GM23248 (cell line): Measurements from ENCODE around the gene RHBG. TPM values are rescaled to one million over a fixed set of nuclear protein-coding genes. Genes with fewer than 3 reads are reported as not detected.

ENCODE experiments used
- DNase-seq: peaks from one replicate; pipeline ENCODE4 v3.0.0-alpha.2; 2015
- H2AFZ ChIP-seq: fragments of 200-600 bp; sonication (generic); 2 replicates; pipeline ENCODE4 v1.6.1; 2016; ENCODE audit warnings: antibody characterized with exemption
- H3F3A ChIP-seq: fragments of 200-600 bp; sonication (generic); 2 replicates; pipeline ENCODE4 v1.6.1; 2016; ENCODE audit warnings: mild to moderate bottlenecking, antibody characterized with exemption, mixed run types; ENCODE audit not compliant: insufficient read depth
- H3K27ac ChIP-seq: fragments of 200-600 bp; sonication (generic); 2 replicates; pipeline ENCODE4 v1.5.1; 2016; ENCODE audit warnings: mild to moderate bottlenecking
- H3K27me3 ChIP-seq: fragments of 200-600 bp; sonication (generic); replicated peaks from 2 replicates; pipeline ENCODE4 v1.6.1; 2016; ENCODE audit warnings: mild to moderate bottlenecking; ENCODE audit not compliant: insufficient read depth
- H3K36me3 ChIP-seq: fragments of 200-600 bp; sonication (generic); 2 replicates; pipeline ENCODE4 v1.6.1; 2016; ENCODE audit warnings: low read depth, mild to moderate bottlenecking
- H3K4me1 ChIP-seq: fragments of 200-600 bp; sonication (generic); 2 replicates; pipeline ENCODE4 v1.6.1; 2016; ENCODE audit warnings: mild to moderate bottlenecking; ENCODE audit not compliant: insufficient read depth
- H3K4me2 ChIP-seq: fragments of 200-600 bp; sonication (generic); one replicate; pipeline ENCODE4 v1.6.1; 2016; ENCODE audit warnings: mild to moderate bottlenecking; ENCODE audit not compliant: unreplicated experiment
- H3K4me3 ChIP-seq: fragments of 200-600 bp; sonication (generic); 2 replicates; pipeline ENCODE4 v1.5.1; 2016; ENCODE audit warnings: mild to moderate bottlenecking
- H3K79me2 ChIP-seq: fragments of 200-600 bp; sonication (generic); 2 replicates; pipeline ENCODE4 v1.6.1; 2016; ENCODE audit warnings: mild to moderate bottlenecking; ENCODE audit not compliant: insufficient read depth
- H3K9ac ChIP-seq: fragments of 200-600 bp; sonication (generic); 2 replicates; pipeline ENCODE4 v1.6.1; 2016; ENCODE audit warnings: mild to moderate bottlenecking
- H3K9me2 ChIP-seq: fragments of 200-600 bp; sonication (generic); 2 replicates; pipeline ENCODE4 v1.6.1; 2016; ENCODE audit warnings: mixed run types, mild to moderate bottlenecking, moderate library complexity; ENCODE audit not compliant: insufficient read depth
- H3K9me3 ChIP-seq: fragments of 200-600 bp; sonication (generic); one replicate; pipeline ENCODE4 v1.6.1; 2017; ENCODE audit warnings: low read depth
- H4K20me1 ChIP-seq: fragments of 200-600 bp; sonication (generic); 2 replicates; pipeline ENCODE4 v1.6.0; 2016; ENCODE audit not compliant: insufficient read depth
- EZH2 ChIP-seq: fragments of 200-600 bp; sonication (generic); IDR thresholded peaks from 2 replicates; pipeline ENCODE4 v1.6.1; 2018; ENCODE audit warnings: antibody characterized with exemption, mild to moderate bottlenecking; ENCODE audit not compliant: insufficient read depth, poor library complexity, severe bottlenecking
- EZH2phosphoT487 ChIP-seq: fragments of 200-600 bp; sonication (generic); IDR thresholded peaks from 2 replicates; pipeline ENCODE4 v1.6.1; 2018; ENCODE audit warnings: antibody characterized with exemption, moderate library complexity, mild to moderate bottlenecking, low read depth; ENCODE audit not compliant: insufficient read depth
- WGBS, 2 experiments: methylation state at CpG; one replicate each; pipeline ENCODE4 v1.1.6; 2015 to 2017; ENCODE audit warnings: low lambda C conversion rate in 2 of 2, low coverage in 1 of 2; ENCODE audit errors: missing lambda C conversion rate in 2 of 2; 5-methylcytosine and 5-hydroxymethylcytosine counted together
- in situ Hi-C: fragments of 300-500 bp; cut with MboI; formaldehyde crosslinking; loops from 2 replicates; pipeline ENCODE4 v1.15.0; 2020
- polyA plus RNA-seq: library from polyadenylated mRNA; unstranded; fragments of >200 nt; fragmentation: Nextera tagmentation; extraction: Ambion mirVana; gene quantifications from 2 replicates; pipeline ENCODE4 v1.2.1, GENCODE V29; 2016
- total RNA-seq: library from RNA; depleted of rRNA; stranded (reverse); fragments of >200 nt; shearing (Covaris generic); gene quantifications from 2 replicates; pipeline ENCODE4 v1.2.3, GENCODE V29; 2014

RHBG gene
- total and polyA plus RNA-seq, 2 experiments from 2014 or later = not detected

GRCh38 chr1:156412653-156413321 lies 43.8 kb downstream of the RHBG start:
- no peaks in the 10 kb centered on the region for H3K79me2 ChIP-seq
- no peaks in the 10 kb centered on the region for H3F3A ChIP-seq
- 71 to 74% methylated on average over 10 of the region's 10 CpGs for WGBS, 2 experiments
- H3K4me3 ChIP-seq = no peak overlapping the region
- H3K4me2 ChIP-seq = no peak overlapping the region
- H3K36me3 ChIP-seq = no peaks in the 10 kb centered on the region
- no peak overlapping the region for H2AFZ ChIP-seq
- in situ Hi-C loops = no loop called here
- no peak overlapping the region for H3K9ac ChIP-seq
- no peaks in the 10 kb centered on the region for H3K4me1 ChIP-seq
- no peaks in the 10 kb centered on the region for H4K20me1 ChIP-seq
- no peak overlapping the region for H3K27ac ChIP-seq
- no peaks in the 10 kb centered on the region for H3K9me2 ChIP-seq
- no peaks in the 10 kb centered on the region for H3K9me3 ChIP-seq
- TF ChIP-seq EZH2 (no peak), EZH2phosphoT487 (no peak)
- DNase-seq = no peak
- peaks cover 64% of the 10 kb centered on the region for H3K27me3 ChIP-seq

GRCh38 chr1:156413391-156414246 lies 44.6 kb downstream of the RHBG start:
- Histone ChIP-seq H3K9ac (no peak overlapping the region), H3K4me1 (no peaks in the 10 kb centered on the region), H4K20me1 (no peaks in the 10 kb centered on the region), H3K36me3 (no peaks in the 10 kb centered on the region), H3K4me3 (no peak overlapping the region), H3K27me3 (peaks cover 67% of the 10 kb centered on the region), H3F3A (no peaks in the 10 kb centered on the region), H3K27ac (no peak overlapping the region), H3K4me2 (no peak overlapping the region), H3K9me2 (no peaks in the 10 kb centered on the region), H3K79me2 (no peaks in the 10 kb centered on the region), H3K9me3 (no peaks in the 10 kb centered on the region), H2AFZ (no peak overlapping the region)
- in situ Hi-C loops = no loop called here
- WGBS, 2 experiments = 44% methylated on average over 9 to 10 of the region's 10 CpGs
- no peak for DNase-seq
- no peak for TF ChIP-seq EZH2
- TF ChIP-seq EZH2phosphoT487 = no peak

- 19 to 22% methylated on average over 8 of the region's 8 CpGs for WGBS, 2 experiments
- Histone ChIP-seq H4K20me1 (no peaks in the 10 kb centered on the region), H3K4me2 (no peak overlapping the region), H3K4me3 (no peak overlapping the region), H2AFZ (no peak overlapping the region), H3K9me3 (no peaks in the 10 kb centered on the region), H3F3A (no peaks in the 10 kb centered on the region), H3K27me3 (peaks cover 77% of the 10 kb centered on the region), H3K9ac (no peak overlapping the region), H3K36me3 (no peaks in the 10 kb centered on the region), H3K27ac (no peak overlapping the region), H3K4me1 (no peaks in the 10 kb centered on the region), H3K9me2 (no peaks in the 10 kb centered on the region), H3K79me2 (no peaks in the 10 kb centered on the region)
- in situ Hi-C loops = no loop called here
- no peak for TF ChIP-seq EZH2
- TF ChIP-seq EZH2phosphoT487 = no peak
- peak; percentile 10 for DNase-seq
Measured at GRCh38 chr1:156414461-156415064, 45.6 kb downstream of the RHBG start.

DNA sequence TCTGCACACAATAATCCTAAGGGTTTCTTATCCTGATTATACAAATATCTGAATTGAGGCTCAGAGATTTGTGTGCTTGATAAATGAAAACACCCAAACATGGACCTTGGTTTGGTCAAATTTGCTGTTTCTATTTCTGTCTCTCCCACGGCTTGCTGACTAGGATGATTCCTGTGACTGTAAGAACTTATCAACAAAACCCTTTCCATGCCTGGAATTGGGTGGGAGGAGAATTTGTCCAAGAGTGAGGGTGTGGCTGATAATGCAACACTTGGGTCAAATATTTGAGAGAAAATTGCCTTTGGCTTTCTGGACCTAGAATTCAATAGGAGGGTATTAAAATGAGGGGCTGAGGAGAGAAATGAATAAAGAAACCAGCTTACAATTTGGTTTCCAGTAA lies 48.0 kb downstream of the RHBG start:
- H3K27me3 ChIP-seq = peaks cover 84% of the 10 kb centered on the region

More for the DNA sequence above, 48.0 kb downstream of the RHBG start:
- Histone ChIP-seq H3F3A (no peaks in the 10 kb centered on the region), H3K9me3 (no peaks in the 10 kb centered on the region), H3K9me2 (no peaks in the 10 kb centered on the region), H2AFZ (no peak overlapping the region), H4K20me1 (no peaks in the 10 kb centered on the region), H3K79me2 (no peaks in the 10 kb centered on the region), H3K4me2 (no peak overlapping the region), H3K27ac (no peak overlapping the region), H3K36me3 (no peaks in the 10 kb centered on the region), H3K9ac (no peak overlapping the region), H3K4me1 (no peaks in the 10 kb centered on the region), H3K4me3 (no peak overlapping the region)
- no peak for TF ChIP-seq EZH2
- DNase-seq = no peak
- 16 to 23% methylated on average over 1 of the region's 1 CpG for WGBS, 2 experiments
- in situ Hi-C loops = no loop called here
